ENCODE results near the gene HEXD.

Gene HEXD

GRCh38 chr17:82442643-82443464, 24.7 kb downstream of the HEXD start:
- no peak for TF ChIP-seq CTCF (IDR thresholded peaks at IDR 0.05; ENCODE audit: insufficient read depth, low read depth, low read length, missing control alignments)
- H3K4me3 ChIP-seq (ENCODE audit: low read depth, low read length), result no peak overlapping the region
- DNase-seq (ENCODE audit: low read depth), result no peak

GRCh38 chr17:82443465-82444283, 25.5 kb downstream of the HEXD start:
- no peak for DNase-seq (ENCODE audit: low read depth)
- H3K4me3 ChIP-seq (ENCODE audit: low read depth, low read length), result no peak overlapping the region

GRCh38 chr17:82444284-82444893, 26.2 kb downstream of the HEXD start:
- TF ChIP-seq CTCF (IDR thresholded peaks at IDR 0.05; ENCODE audit: insufficient read depth, low read depth, low read length, missing control alignments), result no peak
- H3K4me3 ChIP-seq (ENCODE audit: low read depth, low read length), result no peak overlapping the region

More at GRCh38 chr17:82443465-82444283, 25.5 kb downstream of the HEXD start:
- no peak for TF ChIP-seq CTCF (IDR thresholded peaks at IDR 0.05; ENCODE audit: insufficient read depth, low read depth, low read length, missing control alignments)

GRCh38 chr17:82444941-82445521, 26.9 kb downstream of the HEXD start:
- DNase-seq (ENCODE audit: low read depth), result no peak
- no peak for TF ChIP-seq CTCF (IDR thresholded peaks at IDR 0.05; ENCODE audit: insufficient read depth, low read depth, low read length, missing control alignments)
- H3K4me3 ChIP-seq (ENCODE audit: low read depth, low read length), result no peak overlapping the region

More at GRCh38 chr17:82444284-82444893, 26.2 kb downstream of the HEXD start:
- DNase-seq (ENCODE audit: low read depth), result no peak

- no peak for TF ChIP-seq CTCF (IDR thresholded peaks at IDR 0.05; ENCODE audit: insufficient read depth, low read depth, low read length, missing control alignments)
- DNase-seq (ENCODE audit: low read depth), result no peak
- no peak overlapping the region for H3K4me3 ChIP-seq (ENCODE audit: low read depth, low read length)
These were observed 27.4 kb downstream of the HEXD start for GRCh38 chr17:82445542-82445941.

GRCh38 chr17:82446124-82446523, 28.0 kb downstream of the HEXD start:
- no peak for TF ChIP-seq CTCF (IDR thresholded peaks at IDR 0.05; ENCODE audit: insufficient read depth, low read depth, low read length, missing control alignments)

More at GRCh38 chr17:82446124-82446523, 28.0 kb downstream of the HEXD start:
- no peak overlapping the region for H3K4me3 ChIP-seq (ENCODE audit: low read depth, low read length)
- DNase-seq (ENCODE audit: low read depth), result no peak

Measured in GM12865 (cell line).